Stomach (tissue), 9 donors: ENCODE measurements around the gene SLC35E1. TPM values are rescaled to one million over a fixed set of nuclear protein-coding genes. Genes with fewer than 3 reads are reported as not detected.

Experiments used
- DNase-seq, 2 donors: peaks; one replicate each; pipeline versions ENCODE4 v3.0.0 to v3.0.0-alpha.2; 2013 to 2019
- H3K27ac ChIP-seq, 5 donors: fragments of 200-600 bp in 4 of 5; sonication (generic) in 4 of 5; one replicate each; pipeline ENCODE4 v1.5.1; 2013 to 2019; ENCODE audit warnings: mild to moderate bottlenecking in 1 of 5, moderate library complexity in 1 of 5
- H3K27me3 ChIP-seq, 3 donors: fragments of 200-600 bp; sonication (generic); one replicate each; pipeline ENCODE4 v1.5.1; 2017 to 2019; ENCODE audit warnings: mixed run types in 1 of 3
- H3K36me3 ChIP-seq, 4 donors: fragments of 200-600 bp; sonication (generic); 1 replicate in 3 of 4; 2 replicates in 1 of 4; pipeline ENCODE4 v1.5.1; 2016 to 2019
- H3K4me1 ChIP-seq, 4 donors: fragments of 200-600 bp; sonication (generic); one replicate each; pipeline ENCODE4 v1.5.1; 2016 to 2019
- H3K4me3 ChIP-seq, 4 donors: fragments of 200-600 bp; sonication (generic) in 3 of 4; one replicate each; pipeline ENCODE4 v1.5.1; 2016 to 2019; ENCODE audit warnings: mild to moderate bottlenecking in 1 of 4
- H3K9me3 ChIP-seq, 4 donors: fragments of 200-600 bp; sonication (generic); one replicate each; pipeline ENCODE4 v1.5.1; 2016 to 2019
- CTCF ChIP-seq, 7 experiments: fragments of 450-650 bp in 4 of 7; fragments of 200-600 bp in 3 of 7; sonication (generic) in 3 of 7; IDR thresholded peaks; one replicate each; pipeline ENCODE4 v1.5.1; 2016 to 2019; ENCODE audit warnings: antibody characterized with exemption in 7 of 7, control low read depth in 2 of 7, mild to moderate bottlenecking in 1 of 7
- EP300 ChIP-seq: sonication (generic); formaldehyde crosslinking; IDR thresholded peaks from one replicate; pipeline ENCODE4 v1.6.1; 2017; ENCODE audit warnings: antibody characterized with exemption
- POLR2A ChIP-seq, 4 donors: fragments of 450-650 bp; IDR thresholded peaks; one replicate each; pipeline ENCODE4 v1.6.1; 2016; ENCODE audit warnings: antibody characterized with exemption in 4 of 4, control low read depth in 2 of 4, mild to moderate bottlenecking in 1 of 4, moderate library complexity in 1 of 4
- POLR2AphosphoS5 ChIP-seq, 3 donors: sonication (generic); formaldehyde crosslinking; IDR thresholded peaks; one replicate each; pipeline ENCODE4 v1.6.1; 2016; ENCODE audit warnings: antibody characterized with exemption in 3 of 3
- WGBS, 5 donors: extraction: QIAGEN DNeasy Blood & Tissue Kit in 3 of 5; methylation state at CpG; one replicate each; pipeline versions ENCODE4 v1.1.5 to v1.1.7; 2013 to 2018; 5-methylcytosine and 5-hydroxymethylcytosine counted together
- intact Hi-C: fragments of 100-400 bp; cut with DNase I; formaldehyde crosslinking; loops from one replicate; pipeline ENCODE4 v1.15.1; 2023; ENCODE audit warnings: low total_unique reads
- polyA plus RNA-seq, 3 donors: library from polyadenylated mRNA; stranded (reverse); fragments of 200-250 nt; gene quantifications; one replicate each; pipeline ENCODE4 v1.2.3, GENCODE V29; 2013
- total RNA-seq, 5 donors: library from RNA; depleted of rRNA; stranded (reverse); fragments of >200 nt; gene quantifications; one replicate each; pipeline versions ENCODE4 v1.1.0 to v1.2.3, GENCODE V29; 2014 to 2016
- donor health status: healthy with polysubstance abuse.
- donor health status: Bipolar disorder and iron deficiency.
- donor health status: healthy.

Gene SLC35E1
- total and polyA plus RNA-seq, 8 donors: 16.2 to 63.7 (median 27.7) TPM

DNA sequence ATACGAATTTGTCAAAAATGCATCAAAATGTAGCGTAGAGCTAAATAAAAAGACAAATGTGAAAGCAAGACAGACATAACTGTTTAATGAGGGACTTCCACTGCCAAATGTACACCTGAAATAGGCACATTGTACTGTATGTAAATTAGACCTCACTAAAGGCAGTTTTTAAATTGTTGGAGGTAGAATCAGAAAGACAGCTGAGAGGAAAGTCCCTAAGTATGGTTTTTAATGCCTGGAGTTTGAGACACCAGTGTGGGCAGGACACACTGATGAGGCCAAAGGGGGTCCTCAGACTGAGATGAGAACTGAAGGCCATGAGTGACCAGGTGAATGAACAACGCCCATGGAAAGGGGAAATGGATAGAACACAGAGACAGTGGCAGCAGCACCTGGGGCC is 32.9 kb upstream of the SLC35E1 start:
- Histone ChIP-seq H3K4me3 (no peak overlapping the region), H3K9me3 (no peaks in the 10 kb centered on the region), H3K4me1 (peaks cover 34 to 79% (median 66%) of the 10 kb centered on the region in 4 donors), H3K36me3 (peaks cover 0 to 5% (median 0%) of the 10 kb centered on the region in 4 donors), H3K27me3 (no peaks in the 10 kb centered on the region), H3K27ac (peak overlapping the region in 3 of 5 donors; percentile 7 to 87 (median 38))
- DNase-seq: no peak
- intact Hi-C loops: no loop called here
- WGBS, 5 donors: 84 to 91% (median 88%) methylated on average over 3 of the region's 3 CpGs
- TF ChIP-seq EP300 (no peak), POLR2AphosphoS5 (IDR thresholded peaks at IDR 0.05) (no peak), POLR2A (IDR thresholded peaks at IDR 0.05) (no peak), CTCF (IDR thresholded peaks at IDR 0.05) (no peak)

DNA sequence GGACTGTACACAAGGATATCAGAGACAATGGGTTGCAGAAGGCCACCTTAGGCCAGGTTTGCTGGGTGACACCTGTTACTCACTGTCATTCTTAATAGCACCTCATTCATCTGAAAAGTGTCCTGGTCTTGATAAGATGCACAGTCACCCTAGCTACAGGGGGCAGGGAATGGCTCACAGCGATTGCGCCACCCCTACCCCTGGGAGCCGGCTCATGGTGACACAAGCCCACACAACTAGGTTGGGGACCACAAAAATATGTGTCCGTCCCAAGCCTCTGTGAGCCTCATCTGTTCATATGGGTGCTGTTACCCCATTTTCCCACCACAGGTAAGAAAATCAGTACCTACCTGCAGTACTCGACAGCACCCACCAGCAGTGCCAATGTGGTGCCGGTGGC is 32.4 kb upstream of the SLC35E1 start:
- 89 to 99% (median 97%) methylated on average over 6 of the region's 6 CpGs for WGBS, 5 donors
- Histone ChIP-seq H3K4me1 (peaks cover 34 to 80% (median 71%) of the 10 kb centered on the region in 4 donors), H3K27me3 (no peaks in the 10 kb centered on the region), H3K36me3 (peaks cover 0 to 5% (median 0%) of the 10 kb centered on the region in 4 donors), H3K9me3 (no peaks in the 10 kb centered on the region), H3K4me3 (no peak overlapping the region), H3K27ac (peak overlapping the region in 1 of 5 donors; percentile 87)
- TF ChIP-seq EP300: no peak
- TF ChIP-seq POLR2AphosphoS5 (IDR thresholded peaks at IDR 0.05): no peak
- no peak for TF ChIP-seq POLR2A (IDR thresholded peaks at IDR 0.05)
- no peak for TF ChIP-seq CTCF (IDR thresholded peaks at IDR 0.05)
- no peak for DNase-seq
- intact Hi-C loops: no loop called here

- no peak for DNase-seq
- peaks cover 0 to 5% (median 0%) of the 10 kb centered on the region in 4 donors for H3K36me3 ChIP-seq
Observed at GRCh38 chr19:16603090-16603489, 30.9 kb upstream of the SLC35E1 start.

GRCh38 chr19:16601378-16602052 is 29.3 kb upstream of the SLC35E1 start:
- WGBS, 5 donors: 85 to 93% (median 90%) methylated on average over 20 of the region's 20 CpGs
- TF ChIP-seq POLR2A (IDR thresholded peaks at IDR 0.05) (no peak), POLR2AphosphoS5 (IDR thresholded peaks at IDR 0.05) (no peak), EP300 (no peak), CTCF (IDR thresholded peaks at IDR 0.05) (no peak)
- Histone ChIP-seq H3K9me3 (no peaks in the 10 kb centered on the region), H3K27ac (no peak overlapping the region), H3K4me1 (peaks cover 18 to 77% (median 64%) of the 10 kb centered on the region in 4 donors), H3K27me3 (no peaks in the 10 kb centered on the region), H3K36me3 (peaks cover 0 to 5% (median 0%) of the 10 kb centered on the region in 4 donors), H3K4me3 (no peak overlapping the region)
- DNase-seq: no peak
- intact Hi-C loops: no loop called here

More at GRCh38 chr19:16603090-16603489, 30.9 kb upstream of the SLC35E1 start:
- Histone ChIP-seq H3K27ac (no peak overlapping the region), H3K4me3 (no peak overlapping the region), H3K9me3 (no peaks in the 10 kb centered on the region), H3K4me1 (peaks cover 25 to 81% (median 72%) of the 10 kb centered on the region in 4 donors), H3K27me3 (no peaks in the 10 kb centered on the region)
- WGBS, 5 donors: 32 to 61% (median 39%) methylated on average over 3 of the region's 3 CpGs
- intact Hi-C loops: no loop called here
- TF ChIP-seq EP300 (no peak), POLR2A (IDR thresholded peaks at IDR 0.05) (no peak), CTCF (IDR thresholded peaks at IDR 0.05) (no peak), POLR2AphosphoS5 (IDR thresholded peaks at IDR 0.05) (no peak)
